Smooth muscle cell (in vitro differentiated cells): ENCODE measurements around the gene TSPYL4. TPM values are rescaled to one million over a fixed set of nuclear protein-coding genes. Genes with fewer than 3 reads are reported as not detected.
"Not testable (repeated sequence)": the region's sequence is repeated elsewhere in the genome, so short reads cannot be mapped to it uniquely, and the experiment has no call there.

Experiments
- DNase-seq: peaks from one replicate; lab custom pipeline; 2025; ENCODE audit not compliant: unreplicated experiment; lab: John Stamatoyannopoulos, UW
- H2AFZ ChIP-seq: fragments of 200-600 bp; sonication (generic); 2 replicates; pipeline ENCODE4 v1.6.0; 2016; ENCODE audit warnings: antibody characterized with exemption, low read depth, mild to moderate bottlenecking
- H3F3A ChIP-seq: fragments of 200-600 bp; sonication (generic); 2 replicates; pipeline ENCODE4 v1.6.0; 2017; ENCODE audit warnings: antibody characterized with exemption, low read depth
- H3K27ac ChIP-seq: fragments of 200-600 bp; sonication (generic); 2 replicates; pipeline ENCODE4 v1.5.1; 2016; ENCODE audit warnings: low read depth, mild to moderate bottlenecking
- H3K27me3 ChIP-seq: fragments of 200-600 bp; sonication (generic); 2 replicates; pipeline ENCODE4 v1.6.1; 2016; ENCODE audit warnings: low read depth, mild to moderate bottlenecking
- H3K36me3 ChIP-seq: fragments of 200-600 bp; sonication (generic); 2 replicates; pipeline ENCODE4 v1.5.1; 2016; ENCODE audit warnings: low read depth
- H3K4me1 ChIP-seq: fragments of 200-600 bp; sonication (generic); 2 replicates; pipeline ENCODE4 v1.5.1; 2016; ENCODE audit warnings: low read depth
- H3K4me2 ChIP-seq: fragments of 200-600 bp; sonication (generic); 2 replicates; pipeline ENCODE4 v1.6.0; 2016; ENCODE audit warnings: mild to moderate bottlenecking
- H3K4me3 ChIP-seq: fragments of 200-600 bp; sonication (generic); 2 replicates; pipeline ENCODE4 v1.5.1; 2016; ENCODE audit warnings: mild to moderate bottlenecking
- H3K79me2 ChIP-seq: fragments of 200-600 bp; sonication (generic); 2 replicates; pipeline ENCODE4 v1.6.0; 2016; ENCODE audit warnings: low read depth, mild to moderate bottlenecking
- H3K9ac ChIP-seq: fragments of 200-600 bp; sonication (generic); 2 replicates; pipeline ENCODE4 v1.6.0; 2016; ENCODE audit warnings: low read depth
- H3K9me3 ChIP-seq: fragments of 200-600 bp; sonication (generic); replicated peaks from 2 replicates; pipeline ENCODE4 v1.5.1; 2016; ENCODE audit warnings: low read depth
- H4K20me1 ChIP-seq: fragments of 200-600 bp; sonication (generic); 2 replicates; pipeline ENCODE4 v1.6.0; 2016; ENCODE audit warnings: low read depth
- WGBS: methylation state at CpG from one replicate; pipeline ENCODE4 v1.1.7; 2016; ENCODE audit warnings: low lambda C conversion rate; 5-methylcytosine and 5-hydroxymethylcytosine counted together
- polyA plus RNA-seq: library from polyadenylated mRNA; unstranded; fragments of >200 nt; fragmentation: Nextera tagmentation; extraction: Ambion mirVana; gene quantifications from 2 replicates; pipeline ENCODE4 v1.2.1, GENCODE V29; 2016
- total RNA-seq: library from RNA; depleted of rRNA; stranded (reverse); fragments of >200 nt; gene quantifications from 2 replicates; pipeline ENCODE4 v1.2.3, GENCODE V29; 2014
- TF ChIP-seq, protein P1 (sequence below): fragments of 200-600 bp; sonication (generic); IDR thresholded peaks from 2 replicates; pipeline ENCODE4 v1.5.1; 2017; ENCODE audit warnings: borderline replicate concordance, mild to moderate bottlenecking, antibody characterized with exemption; ENCODE audit not compliant: insufficient read depth, poor library complexity, severe bottlenecking

TSPYL4 gene
- total and polyA plus RNA-seq, 2 experiments from 2014 or later = 14.7 to 29.5 TPM

DNA sequence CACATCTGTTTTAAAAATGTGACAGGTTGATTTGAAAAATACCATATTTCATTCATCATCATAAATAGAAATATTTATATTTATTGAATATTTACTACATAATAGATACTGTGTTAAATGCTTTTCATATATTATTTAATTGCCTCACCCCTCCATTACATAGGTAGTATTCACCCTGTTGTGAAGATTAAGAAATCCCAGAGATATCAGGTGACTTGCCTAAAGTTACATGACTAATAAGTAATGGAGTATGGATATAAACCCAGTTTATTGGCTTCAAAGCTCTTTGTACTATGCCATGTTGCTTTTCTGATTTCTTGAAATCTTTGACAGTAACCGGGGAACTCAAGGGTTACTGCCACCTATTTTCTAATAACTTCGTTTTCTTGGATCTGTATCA lies 36.0 kb upstream of the TSPYL4 start:
- Histone ChIP-seq H3K27ac (no peak overlapping the region), H3K9me3 (no peaks in the 10 kb centered on the region), H3K36me3 (no peaks in the 10 kb centered on the region), H3F3A (no peaks in the 10 kb centered on the region), H3K27me3 (no peaks in the 10 kb centered on the region), H3K79me2 (no peaks in the 10 kb centered on the region), H3K9ac (no peak overlapping the region), H4K20me1 (no peaks in the 10 kb centered on the region), H3K4me1 (no peaks in the 10 kb centered on the region), H3K4me2 (no peak overlapping the region), H3K4me3 (no peak overlapping the region), H2AFZ (no peak overlapping the region)
- 96% methylated on average over 2 of the region's 2 CpGs for WGBS
- TF ChIP-seq, protein P1, sequence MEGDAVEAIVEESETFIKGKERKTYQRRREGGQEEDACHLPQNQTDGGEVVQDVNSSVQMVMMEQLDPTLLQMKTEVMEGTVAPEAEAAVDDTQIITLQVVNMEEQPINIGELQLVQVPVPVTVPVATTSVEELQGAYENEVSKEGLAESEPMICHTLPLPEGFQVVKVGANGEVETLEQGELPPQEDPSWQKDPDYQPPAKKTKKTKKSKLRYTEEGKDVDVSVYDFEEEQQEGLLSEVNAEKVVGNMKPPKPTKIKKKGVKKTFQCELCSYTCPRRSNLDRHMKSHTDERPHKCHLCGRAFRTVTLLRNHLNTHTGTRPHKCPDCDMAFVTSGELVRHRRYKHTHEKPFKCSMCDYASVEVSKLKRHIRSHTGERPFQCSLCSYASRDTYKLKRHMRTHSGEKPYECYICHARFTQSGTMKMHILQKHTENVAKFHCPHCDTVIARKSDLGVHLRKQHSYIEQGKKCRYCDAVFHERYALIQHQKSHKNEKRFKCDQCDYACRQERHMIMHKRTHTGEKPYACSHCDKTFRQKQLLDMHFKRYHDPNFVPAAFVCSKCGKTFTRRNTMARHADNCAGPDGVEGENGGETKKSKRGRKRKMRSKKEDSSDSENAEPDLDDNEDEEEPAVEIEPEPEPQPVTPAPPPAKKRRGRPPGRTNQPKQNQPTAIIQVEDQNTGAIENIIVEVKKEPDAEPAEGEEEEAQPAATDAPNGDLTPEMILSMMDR = no peak
- no peak for DNase-seq

DNA sequence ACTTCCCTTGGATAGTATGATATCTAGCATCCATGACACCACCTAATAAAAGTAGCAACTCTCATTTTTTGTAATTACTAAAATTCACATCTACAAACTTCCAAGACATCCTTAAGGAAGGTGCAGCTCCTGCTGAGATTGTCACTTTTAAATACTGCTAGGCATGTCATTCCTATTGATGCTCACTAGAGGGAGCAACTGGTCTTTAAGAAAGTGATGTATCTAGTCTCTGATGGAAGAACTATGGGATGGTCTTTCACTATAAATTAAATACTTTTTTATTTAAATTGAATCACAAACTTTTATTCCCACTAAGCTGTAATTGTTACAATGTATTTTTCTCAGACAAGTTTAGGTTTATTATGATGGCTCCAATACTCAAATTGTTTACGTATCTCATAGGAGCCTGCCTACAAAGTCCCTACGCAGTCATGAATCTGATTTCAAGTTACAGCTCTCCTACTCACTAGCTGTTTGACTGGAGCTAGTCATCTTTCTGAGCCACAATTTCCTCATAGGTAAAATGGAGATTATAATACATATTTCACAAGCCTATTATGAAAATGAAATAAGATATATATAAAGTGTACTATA lies 33.9 kb upstream of the TSPYL4 start:
- Histone ChIP-seq H3K9ac (no peak overlapping the region), H2AFZ (no peak overlapping the region), H3K36me3 (no peaks in the 10 kb centered on the region), H3K4me3 (no peak overlapping the region), H4K20me1 (no peaks in the 10 kb centered on the region), H3K79me2 (no peaks in the 10 kb centered on the region), H3F3A (no peaks in the 10 kb centered on the region), H3K4me1 (no peaks in the 10 kb centered on the region), H3K27me3 (no peaks in the 10 kb centered on the region), H3K9me3 (no peaks in the 10 kb centered on the region), H3K4me2 (peak overlapping the region; percentile 38), H3K27ac (no peak overlapping the region)
- DNase-seq = no peak
- WGBS = 87% methylated on average over 2 of the region's 2 CpGs
- TF ChIP-seq, protein P1 = peak; percentile 97

DNA sequence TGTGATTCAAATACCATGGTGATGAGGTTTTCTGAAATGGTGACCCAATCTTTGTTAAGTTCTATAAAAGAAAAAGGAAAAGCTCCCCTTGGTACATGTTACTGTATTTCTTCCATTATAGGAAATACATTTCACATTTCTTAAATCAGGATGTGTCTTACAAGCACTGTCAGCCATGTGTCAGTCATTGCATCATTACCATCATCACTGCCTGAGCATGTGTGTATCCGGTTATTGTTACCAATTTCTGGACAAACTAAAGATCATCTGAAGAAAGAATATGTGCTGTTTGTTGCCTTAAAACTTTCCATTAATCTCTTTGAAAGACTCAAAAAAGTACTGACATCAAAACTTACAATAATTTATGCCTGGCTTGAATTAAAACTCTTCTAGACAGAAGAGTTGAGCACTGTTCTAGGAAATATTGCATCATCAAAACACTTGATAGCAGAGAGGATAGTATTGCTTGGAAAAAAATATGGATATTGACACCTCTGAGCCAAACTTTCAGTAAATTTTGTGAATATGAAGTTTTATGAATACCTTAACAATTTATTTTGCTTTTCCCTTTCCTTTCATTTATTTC lies 33.0 kb upstream of the TSPYL4 start:
- DNase-seq = no peak
- no peaks in the 10 kb centered on the region for H3K79me2 ChIP-seq

DNA sequence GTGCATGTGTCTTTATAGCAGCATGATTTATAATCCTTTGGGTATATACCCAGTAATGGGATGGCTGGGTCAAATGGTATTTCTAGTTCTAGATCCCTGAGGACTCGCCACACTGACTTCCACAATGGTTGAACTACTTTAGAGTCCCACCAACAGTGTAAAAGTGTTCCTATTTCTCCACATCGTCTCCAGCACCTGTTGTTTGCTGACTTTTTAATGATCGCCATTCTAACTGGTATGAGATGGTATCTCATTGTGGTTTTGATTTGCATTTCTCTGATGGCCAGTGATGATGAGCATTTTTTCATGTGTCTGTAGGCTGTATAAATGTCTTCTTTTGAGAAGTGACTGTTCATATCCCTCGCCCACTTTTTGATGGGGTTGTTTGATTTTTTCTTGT lies 31.1 kb upstream of the TSPYL4 start:
- not testable (repeated sequence) for H3K36me3 ChIP-seq, H3K4me3 ChIP-seq, H3K79me2 ChIP-seq, DNase-seq, H3K4me1 ChIP-seq, H4K20me1 ChIP-seq, H3K4me2 ChIP-seq, H3K27me3 ChIP-seq, H3F3A ChIP-seq, H3K27ac ChIP-seq, H2AFZ ChIP-seq, H3K9me3 ChIP-seq, H3K9ac ChIP-seq
- WGBS = 98% methylated on average over 4 of the region's 4 CpGs

More for the DNA sequence above, 33.0 kb upstream of the TSPYL4 start:
- no peaks in the 10 kb centered on the region for H3K36me3 ChIP-seq
- no peaks in the 10 kb centered on the region for H3K9me3 ChIP-seq
- H3K27me3 ChIP-seq = no peaks in the 10 kb centered on the region
- no peak overlapping the region for H3K4me3 ChIP-seq
- H3F3A ChIP-seq = no peaks in the 10 kb centered on the region
- TF ChIP-seq, protein P1 = no peak
- H4K20me1 ChIP-seq = no peaks in the 10 kb centered on the region
- H3K9ac ChIP-seq = no peak overlapping the region
- no peaks in the 10 kb centered on the region for H3K4me1 ChIP-seq
- WGBS = 88% methylated on average over 1 of the region's 1 CpG
- H2AFZ ChIP-seq = no peak overlapping the region
- no peak overlapping the region for H3K27ac ChIP-seq
- no peak overlapping the region for H3K4me2 ChIP-seq
